Activated T-helper 1 cell treated with anti-CD3 and anti-CD28 coated beads, Interleukin-2, amount 50 U/mL, for 16 hours (primary cell): ENCODE measurements around the gene NKD2.
"Not testable (repeated sequence)": the region's sequence is repeated elsewhere in the genome, so short reads cannot be mapped to it uniquely, and the experiment has no call there.

ENCODE experiments used
- DNase-seq, 2 donors: peaks; one replicate each; pipeline ENCODE4 v3.0.0-alpha.2; 2020; ENCODE audit warnings: low read depth in 1 of 2, low spot score in 1 of 2

Gene NKD2

GRCh38 chr5:1013238-1013947 lies 4.8 kb downstream of the NKD2 start:
- DNase-seq: no peak

GRCh38 chr5:1013948-1014301 lies 5.3 kb downstream of the NKD2 start:
- DNase-seq: no peak

- DNase-seq: no peak
Observed at GRCh38 chr5:1014346-1014745, 5.7 kb downstream of the NKD2 start.

GRCh38 chr5:1014781-1015221 lies 6.2 kb downstream of the NKD2 start:
- no peak for DNase-seq

GRCh38 chr5:1015507-1015906 lies 6.9 kb downstream of the NKD2 start:
- DNase-seq: no peak

GRCh38 chr5:1016036-1016435 lies 7.4 kb downstream of the NKD2 start:
- DNase-seq: no peak

- DNase-seq: no peak
Observed at GRCh38 chr5:1016476-1016875, 7.9 kb downstream of the NKD2 start.

GRCh38 chr5:1017056-1017455 lies 8.5 kb downstream of the NKD2 start:
- DNase-seq: no peak

GRCh38 chr5:1017691-1018455 lies 9.3 kb downstream of the NKD2 start:
- no peak for DNase-seq

GRCh38 chr5:1018596-1018995 lies 10.0 kb downstream of the NKD2 start:
- no peak for DNase-seq

- no peak for DNase-seq
Observed at GRCh38 chr5:1019001-1019905, 10.7 kb downstream of the NKD2 start.

GRCh38 chr5:1020452-1020961 lies 11.9 kb downstream of the NKD2 start:
- no peak for DNase-seq

GRCh38 chr5:1021136-1021968 lies 12.8 kb downstream of the NKD2 start:
- no peak for DNase-seq

- not testable (repeated sequence) for DNase-seq
Observed at GRCh38 chr5:1021969-1022336, 13.4 kb downstream of the NKD2 start.

GRCh38 chr5:1026700-1027621 lies 18.4 kb downstream of the NKD2 start:
- DNase-seq: no peak

- no peak for DNase-seq
Observed at GRCh38 chr5:1027631-1028441, 19.2 kb downstream of the NKD2 start.

- no peak for DNase-seq
Observed at GRCh38 chr5:1028481-1029281, 20.1 kb downstream of the NKD2 start.
